DMS 273 treated with DMSO at 0.1 percent for 48 hours (cell line): ENCODE results near the gene MFRP.
"Not testable (repeated sequence)": the region's sequence is repeated elsewhere in the genome, so short reads cannot be mapped to it uniquely, and the experiment has no call there.

Experiments used
- DNase-seq: peaks from one replicate; lab custom pipeline; 2025; lab: John Stamatoyannopoulos, UW

Gene MFRP

DNA sequence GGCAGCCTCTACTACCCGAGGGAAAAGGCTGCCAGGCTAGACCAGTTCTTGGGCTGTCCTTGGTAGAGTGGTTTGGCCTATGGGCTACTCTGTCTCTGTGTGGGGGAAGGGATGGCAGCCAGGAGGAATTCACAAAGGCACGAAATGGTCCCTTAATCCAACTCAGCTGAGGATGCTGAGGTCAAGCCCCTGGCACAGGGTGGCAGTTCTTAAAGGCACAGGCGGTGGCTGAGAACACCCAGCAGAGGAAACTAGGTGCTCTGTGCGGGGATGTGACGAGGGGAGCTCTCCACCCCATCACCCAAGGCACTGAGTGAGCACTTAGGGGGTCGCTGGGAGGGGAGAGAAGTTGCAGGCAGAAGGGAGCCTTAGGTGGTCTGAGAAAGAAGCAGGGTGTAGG, at the start of gene MFRP:
TSS of gene MFRP (minus strand) at position 101 of the 400 bp plus-strand sequence. CDS start 192 bp downstream, outside the sequence.
- DNase-seq: no peak

DNA sequence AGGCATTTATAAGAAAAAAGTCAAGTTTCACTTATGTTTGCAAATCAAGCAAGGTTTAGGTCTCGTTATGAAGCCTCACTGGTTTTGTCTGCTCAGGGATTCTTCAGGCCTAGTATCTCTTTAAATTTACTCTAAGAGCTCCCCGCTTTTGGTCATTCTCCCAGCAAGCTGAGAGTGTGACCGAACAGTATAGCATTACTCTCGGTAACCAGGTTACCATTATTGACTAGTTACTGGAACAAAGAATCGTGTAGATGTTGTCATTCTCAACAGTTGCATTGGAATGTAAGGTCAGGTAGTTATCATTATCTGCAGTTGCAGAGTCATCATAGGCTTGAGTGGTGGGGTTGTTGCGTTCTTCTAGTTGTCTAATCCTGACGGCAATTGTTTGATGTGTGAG, 44.8 kb upstream of the MFRP start:
- DNase-seq: no peak

- no peak for DNase-seq
Observed at GRCh38 chr11:119389611-119390254, 43.2 kb upstream of the MFRP start.

DNA sequence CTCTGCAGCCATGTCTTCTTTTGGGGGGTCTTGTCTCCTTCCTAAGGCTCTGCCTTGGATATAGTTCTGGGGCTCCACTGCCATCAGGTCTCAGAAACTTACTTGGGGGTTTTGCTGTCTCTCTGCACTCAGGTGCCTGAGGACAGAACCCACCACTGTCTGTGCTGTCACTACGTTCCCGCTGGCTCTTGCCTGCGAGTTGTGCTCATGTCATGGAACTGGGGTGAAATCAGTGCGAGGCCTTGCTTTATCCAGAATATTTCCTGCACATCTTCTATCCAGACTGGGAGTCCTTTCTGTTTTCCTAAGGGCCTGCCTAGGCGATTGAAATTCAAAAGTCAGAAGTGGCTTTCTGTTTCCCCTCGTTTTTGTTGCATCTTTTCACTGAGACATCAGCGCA, 41.6 kb upstream of the MFRP start:
- no peak for DNase-seq

DNA sequence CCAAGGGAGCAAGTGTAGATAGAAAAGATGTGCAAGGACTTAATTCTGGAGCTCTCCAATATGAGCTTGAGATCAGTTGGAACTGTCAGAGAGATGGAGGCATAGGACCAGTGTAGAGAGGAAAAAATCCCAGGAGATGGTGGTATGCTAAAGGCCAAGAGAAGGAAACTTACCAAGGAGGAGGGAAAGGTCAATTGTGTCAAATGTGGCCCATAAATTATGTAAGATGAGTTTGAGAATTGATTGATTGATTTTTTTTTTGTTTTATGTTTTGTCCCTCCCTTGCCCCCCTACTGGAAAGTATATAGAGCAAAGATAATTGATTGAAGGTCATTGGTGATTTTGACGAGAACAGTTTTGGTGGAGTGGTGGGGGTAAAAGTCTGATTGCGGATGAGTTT, 37.8 kb upstream of the MFRP start:
- no peak for DNase-seq

DNA sequence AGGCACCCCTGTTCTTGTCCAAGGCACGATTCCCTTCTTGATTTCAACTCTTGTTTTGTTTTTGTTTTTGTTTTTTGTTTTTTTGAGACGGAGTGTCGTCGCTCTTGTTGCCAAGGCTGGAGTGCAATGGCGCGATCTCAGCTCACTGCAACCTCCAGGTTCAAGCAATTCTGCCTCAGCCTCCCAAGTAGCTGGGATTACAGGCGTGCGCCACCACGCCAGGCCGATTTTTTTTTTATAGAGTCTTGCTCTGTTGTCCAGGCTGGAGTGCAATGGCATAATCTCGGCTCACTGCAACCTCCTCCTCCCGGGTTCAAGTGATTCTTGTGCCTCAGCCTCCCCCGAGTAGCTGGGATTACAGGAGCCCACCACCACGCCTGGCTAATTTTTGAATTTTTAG, 36.0 kb upstream of the MFRP start:
- DNase-seq: not testable (repeated sequence)

- DNase-seq: no peak
Observed at GRCh38 chr11:119382101-119382500, 35.6 kb upstream of the MFRP start.

DNA sequence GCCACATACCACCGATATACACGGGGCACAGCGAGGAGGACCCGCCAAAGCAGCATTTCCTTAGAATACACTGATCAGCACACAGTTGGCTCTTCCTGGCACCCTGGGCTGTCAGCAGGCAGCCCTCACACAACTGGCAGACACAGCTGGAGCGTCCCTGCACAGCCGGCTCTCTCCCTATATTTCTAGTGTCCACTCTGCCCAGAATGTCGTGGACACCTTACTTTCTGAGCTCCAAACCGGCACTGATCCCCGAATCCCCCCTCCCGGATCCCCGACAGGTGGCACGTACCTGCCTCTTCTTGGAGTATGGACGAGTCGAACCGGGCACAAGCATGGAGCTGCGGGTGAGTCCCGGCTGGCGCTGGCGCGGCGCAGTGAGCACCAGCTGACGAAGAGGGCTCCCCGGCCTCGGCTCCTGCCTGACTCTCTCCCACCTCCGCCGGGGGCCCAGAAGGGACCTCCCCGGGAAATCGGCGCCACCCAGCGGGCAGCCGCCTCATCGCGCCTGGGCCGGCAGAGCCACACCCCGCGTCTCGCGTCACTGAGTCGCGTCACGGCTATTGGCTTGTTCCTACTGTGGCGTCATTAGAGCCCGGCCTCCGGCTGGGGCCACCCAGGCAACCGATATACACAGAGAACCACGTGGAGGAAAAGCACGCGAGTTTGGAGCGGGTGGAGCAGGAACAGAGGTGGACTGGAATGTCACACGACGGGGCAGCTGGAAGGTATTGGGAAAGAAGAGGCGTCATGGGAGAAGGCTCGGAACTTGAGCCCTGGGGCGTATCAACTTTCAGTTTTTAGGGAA, 34.9 kb upstream of the MFRP start, which contains the start of gene USP2:
TSS of gene USP2 (minus strand) at position 510 of the 808 bp plus-strand sequence. CDS start 8,210 bp downstream, outside the sequence.
- peak; percentile 81 for DNase-seq

DNA sequence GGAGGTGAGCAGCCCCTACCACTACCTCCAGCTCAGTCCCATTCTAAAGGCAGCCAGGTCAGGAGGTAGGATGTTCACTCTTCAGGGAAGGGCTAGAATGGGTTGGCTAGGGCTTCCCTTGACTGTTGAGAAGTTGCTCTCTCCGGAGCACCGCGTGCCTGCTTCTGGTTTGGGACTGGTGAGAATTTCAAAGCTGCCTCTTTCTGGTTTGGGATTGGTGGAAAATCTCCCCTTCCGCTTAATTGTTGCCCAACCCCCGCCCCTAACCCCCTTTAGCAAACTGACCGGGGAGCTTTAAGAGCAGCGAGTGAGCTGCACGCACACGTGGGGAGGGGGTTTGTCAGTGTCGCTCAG, 34.3 kb upstream of the MFRP start:
- no peak for DNase-seq

- no peak for DNase-seq
Observed at GRCh38 chr11:119380160-119380826, 33.8 kb upstream of the MFRP start.

DNA sequence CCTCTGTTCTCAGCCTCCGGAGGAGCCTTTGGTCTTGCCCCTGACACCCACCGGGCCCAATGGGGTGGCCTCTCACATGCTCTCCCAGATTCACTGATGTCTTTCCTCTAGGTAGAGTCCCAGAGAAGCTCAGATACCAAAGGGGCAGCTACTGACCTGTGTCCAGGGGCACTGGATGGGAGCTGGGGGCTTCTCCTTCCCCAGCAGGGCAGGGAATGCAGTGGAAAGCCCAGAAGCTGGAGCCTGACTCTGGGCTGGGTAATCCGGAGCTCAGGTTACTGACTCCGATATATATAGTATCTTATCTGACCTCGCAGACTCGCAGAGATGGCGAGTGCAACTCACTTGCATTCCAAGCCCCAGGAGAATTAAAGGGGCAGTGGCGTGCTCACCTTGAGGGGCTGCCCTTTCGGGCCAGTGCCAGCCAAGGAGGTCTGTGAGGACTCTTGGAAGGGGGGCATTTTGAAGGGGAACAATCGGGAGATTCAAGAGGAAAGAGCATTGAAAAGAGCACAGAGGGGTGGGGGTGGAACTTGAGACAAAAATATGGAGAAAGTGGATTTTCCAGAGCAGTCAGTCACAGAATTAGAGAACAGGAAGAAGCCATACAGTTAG, 32.5 kb upstream of the MFRP start:
- no peak for DNase-seq

GRCh38 chr11:119377961-119378667, 31.6 kb upstream of the MFRP start:
- no peak for DNase-seq

GRCh38 chr11:119377112-119377901, 30.8 kb upstream of the MFRP start:
- no peak for DNase-seq

DNA sequence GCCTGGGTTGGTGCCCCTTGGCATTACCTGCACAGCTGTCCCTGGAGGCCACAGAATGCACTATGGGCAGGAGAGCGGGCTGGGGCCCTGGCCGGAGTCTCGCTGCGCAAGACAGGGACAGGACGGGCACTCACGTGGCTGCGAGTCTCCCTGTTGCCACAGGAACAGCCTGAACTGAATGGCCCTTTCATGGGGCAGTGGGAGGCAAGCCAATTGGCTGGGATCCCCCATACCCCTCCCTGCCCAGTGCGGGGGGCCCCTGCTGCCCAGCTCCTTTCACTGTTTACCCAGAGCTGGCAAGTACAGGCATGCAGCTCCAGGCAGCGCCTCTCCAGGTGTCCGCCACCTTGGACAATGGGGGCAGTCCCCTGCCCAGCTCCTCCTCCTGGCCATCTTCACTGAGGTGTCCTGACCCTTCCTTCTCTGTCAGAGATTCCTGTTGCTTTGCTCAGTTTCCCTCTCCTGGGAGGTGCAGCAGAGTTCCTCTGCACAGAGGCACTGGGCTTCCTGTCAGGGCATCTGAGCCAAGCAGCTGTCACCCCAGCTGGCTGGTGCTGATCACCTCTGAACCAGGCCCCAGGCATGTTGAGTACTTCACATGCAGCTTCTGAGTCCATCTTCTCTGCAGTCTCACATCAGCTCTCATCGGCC, 29.8 kb upstream of the MFRP start:
- DNase-seq: peak; percentile 72

GRCh38 chr11:119375337-119376196, 29.1 kb upstream of the MFRP start:
- peak; percentile 46 for DNase-seq

DNA sequence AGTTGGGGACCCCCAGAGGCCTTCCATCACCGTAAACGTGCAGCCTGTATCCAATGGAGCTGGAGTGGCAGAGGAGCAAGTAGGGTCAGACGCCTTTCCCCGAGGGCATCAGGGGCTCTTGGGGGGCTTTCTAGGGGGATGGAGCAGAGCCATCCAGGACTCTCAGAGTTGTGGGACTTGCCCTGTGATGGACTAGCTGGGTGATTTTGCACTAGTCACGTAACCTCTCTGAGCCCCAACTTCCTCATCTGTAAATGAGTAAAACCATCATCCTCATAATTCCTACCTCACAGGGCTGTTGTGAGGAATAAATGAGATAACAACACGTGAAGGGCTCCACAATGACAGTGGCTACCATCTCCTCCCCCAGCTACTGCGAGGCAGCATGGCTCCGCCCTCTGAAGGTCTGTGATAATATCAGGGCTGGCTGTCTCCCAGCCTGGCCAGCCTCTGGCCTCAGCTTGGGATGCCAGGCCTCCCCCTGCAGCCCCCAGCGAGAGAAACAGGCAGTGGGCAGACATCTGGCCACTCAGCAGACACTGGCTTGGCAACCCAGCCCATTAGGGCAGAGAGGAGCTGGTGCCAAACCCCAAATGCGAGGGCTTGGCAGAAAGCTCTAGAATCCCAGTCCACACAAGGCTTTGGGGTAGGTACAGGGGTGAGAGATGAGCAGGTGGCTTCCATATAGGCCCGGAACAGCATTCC, 28.3 kb upstream of the MFRP start:
- DNase-seq: no peak

- DNase-seq: peak; percentile 53
Observed at GRCh38 chr11:119373921-119374631, 27.6 kb upstream of the MFRP start.
